Skin epidermis (tissue), 12 donors: Measurements from ENCODE around the gene DDI1.

Source experiments
- H3K27ac ChIP-seq, 21 experiments: fragments of 200-600 bp; sonication (generic) in 11 of 21; one replicate each; pipeline ENCODE4 v1.5.0; 2020; ENCODE audit warnings: mild to moderate bottlenecking in 3 of 21, inconsistent platforms in 2 of 21, moderate library complexity in 2 of 21
- H3K4me3 ChIP-seq, 7 experiments: fragments of 200-600 bp; sonication (generic) in 2 of 7; one replicate each; pipeline ENCODE4 v1.5.0; 2020; ENCODE audit warnings: inconsistent platforms in 2 of 7, mild to moderate bottlenecking in 2 of 7, moderate library complexity in 1 of 7

The DDI1 gene

GRCh38 chr11:104036588-104036987 lies at the start of gene DDI1:
Gene DDI1, plus strand, starts transcription at chr11:104036640. Its CDS starts 183 bp downstream, at chr11:104036823.
- H3K4me3 ChIP-seq: no peak within 1 kb of the TSS
- H3K27ac ChIP-seq: no peak within 1 kb of the TSS

GRCh38 chr11:103987629-103988594 lies 48.5 kb upstream of the DDI1 start:
- Histone ChIP-seq H3K4me3 (no peak overlapping the region), H3K27ac (no peak overlapping the region)

- Histone ChIP-seq H3K4me3 (no peak overlapping the region), H3K27ac (no peak overlapping the region)
Measured at GRCh38 chr11:103988595-103988969, 47.9 kb upstream of the DDI1 start.

- H3K4me3 ChIP-seq: no peak overlapping the region
- H3K27ac ChIP-seq: no peak overlapping the region
Measured at GRCh38 chr11:103993507-103993906, 42.9 kb upstream of the DDI1 start.

- Histone ChIP-seq H3K4me3 (no peak overlapping the region), H3K27ac (no peak overlapping the region)
Measured at GRCh38 chr11:103994094-103994493, 42.3 kb upstream of the DDI1 start.

- no peak overlapping the region for H3K27ac ChIP-seq
- no peak overlapping the region for H3K4me3 ChIP-seq
Measured at GRCh38 chr11:103994518-103994917, 41.9 kb upstream of the DDI1 start.

- no peak overlapping the region for H3K27ac ChIP-seq
- no peak overlapping the region for H3K4me3 ChIP-seq
Measured at GRCh38 chr11:103995896-103996295, 40.5 kb upstream of the DDI1 start.

GRCh38 chr11:103997082-103997481 lies 39.4 kb upstream of the DDI1 start:
- no peak overlapping the region for H3K4me3 ChIP-seq
- H3K27ac ChIP-seq: no peak overlapping the region

- no peak overlapping the region for H3K27ac ChIP-seq
- H3K4me3 ChIP-seq: no peak overlapping the region
Measured at GRCh38 chr11:103998826-103999508, 37.5 kb upstream of the DDI1 start.

GRCh38 chr11:104000798-104001197 lies 35.6 kb upstream of the DDI1 start:
- Histone ChIP-seq H3K4me3 (no peak overlapping the region), H3K27ac (no peak overlapping the region)

- H3K4me3 ChIP-seq: no peak overlapping the region
- H3K27ac ChIP-seq: no peak overlapping the region
Measured at GRCh38 chr11:104001561-104002056, 34.8 kb upstream of the DDI1 start.

- no peak overlapping the region for H3K27ac ChIP-seq
- no peak overlapping the region for H3K4me3 ChIP-seq
Measured at GRCh38 chr11:104003491-104003890, 32.9 kb upstream of the DDI1 start.

- no peak overlapping the region for H3K27ac ChIP-seq
Measured at GRCh38 chr11:104005234-104005855, 31.1 kb upstream of the DDI1 start.

GRCh38 chr11:104009744-104010143 lies 26.7 kb upstream of the DDI1 start:
- Histone ChIP-seq H3K27ac (no peak overlapping the region), H3K4me3 (no peak overlapping the region)

More at GRCh38 chr11:104005234-104005855, 31.1 kb upstream of the DDI1 start:
- no peak overlapping the region for H3K4me3 ChIP-seq

- Histone ChIP-seq H3K4me3 (no peak overlapping the region), H3K27ac (no peak overlapping the region)
Measured at GRCh38 chr11:104011044-104011443, 25.4 kb upstream of the DDI1 start.

- Histone ChIP-seq H3K27ac (no peak overlapping the region), H3K4me3 (no peak overlapping the region)
Measured at GRCh38 chr11:104015649-104016415, 20.6 kb upstream of the DDI1 start.

- H3K4me3 ChIP-seq: no peak overlapping the region
- no peak overlapping the region for H3K27ac ChIP-seq
Measured at GRCh38 chr11:104024572-104024971, 11.9 kb upstream of the DDI1 start.

GRCh38 chr11:104028476-104029263 lies 7.8 kb upstream of the DDI1 start:
- no peak overlapping the region for H3K27ac ChIP-seq
- no peak overlapping the region for H3K4me3 ChIP-seq

- no peak overlapping the region for H3K4me3 ChIP-seq
Measured at GRCh38 chr11:104033134-104033533, 3.3 kb upstream of the DDI1 start.

More at GRCh38 chr11:104033134-104033533, 3.3 kb upstream of the DDI1 start:
- no peak overlapping the region for H3K27ac ChIP-seq
